ENCODE results near the gene DPYD.

DPYD gene

GRCh38 chr1:97174039-97174704 is 746.7 kb downstream of the DPYD start:
- no peak for DNase-seq

DNA sequence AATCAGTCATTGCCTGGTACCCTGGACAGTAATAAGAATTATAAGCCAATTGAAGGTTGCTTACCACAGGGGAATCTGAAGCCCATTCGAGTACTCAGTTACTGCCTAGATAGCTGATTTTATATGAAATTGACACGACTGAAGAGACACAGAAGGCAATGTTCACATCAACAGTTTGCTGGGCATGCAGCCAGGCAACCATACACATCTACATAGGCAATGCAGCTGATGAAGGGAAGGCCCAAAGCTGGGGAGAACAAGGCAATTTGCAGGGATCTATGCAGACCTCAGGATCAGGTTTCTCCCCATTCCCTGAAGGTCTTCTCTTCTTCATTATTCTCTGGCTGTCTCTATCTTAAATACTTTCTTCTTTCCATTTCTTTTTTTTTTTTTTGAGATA is 750.5 kb downstream of the DPYD start:
- DNase-seq, result no peak

- DNase-seq, result no peak
These were observed 752.8 kb downstream of the DPYD start for GRCh38 chr1:97168056-97168455.

DNA sequence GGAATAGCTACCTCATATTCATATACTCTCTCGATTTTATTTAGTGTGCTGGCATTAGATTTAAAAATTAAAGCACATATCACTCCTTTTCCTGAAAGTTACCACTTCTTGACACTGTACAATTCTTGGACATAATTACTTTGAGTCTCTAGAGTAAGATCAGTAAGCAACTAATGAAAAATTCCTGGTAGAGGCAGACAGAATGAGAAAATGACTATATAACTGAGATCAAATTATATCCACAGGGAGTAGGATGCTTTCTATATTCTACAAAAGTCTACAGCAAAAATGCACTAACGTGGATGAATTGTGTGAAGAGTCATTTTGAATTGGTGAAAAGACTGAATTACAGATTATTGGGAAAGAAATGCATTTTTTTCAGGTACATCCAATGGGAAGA is 753.6 kb downstream of the DPYD start:
- DNase-seq, result no peak

- no peak for DNase-seq
These were observed 754.2 kb downstream of the DPYD start for GRCh38 chr1:97166626-97167025.

DNA sequence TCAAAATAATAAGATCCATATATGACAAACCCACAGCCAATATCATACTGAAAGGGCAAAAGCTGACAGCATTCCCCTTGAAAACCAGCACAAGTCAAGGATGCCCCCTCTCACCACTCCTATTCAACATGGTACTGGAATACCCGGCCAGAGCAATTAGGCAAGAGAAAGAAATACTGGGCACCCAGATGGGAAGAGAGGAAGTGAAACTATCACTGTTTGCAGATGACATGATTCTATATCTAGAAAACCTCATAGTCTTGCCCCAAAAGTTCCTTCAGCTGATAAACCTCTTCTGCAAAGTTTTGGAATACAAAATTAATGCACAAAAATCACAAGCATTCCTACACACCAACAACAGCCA is 756.6 kb downstream of the DPYD start:
- no peak for DNase-seq

DNA sequence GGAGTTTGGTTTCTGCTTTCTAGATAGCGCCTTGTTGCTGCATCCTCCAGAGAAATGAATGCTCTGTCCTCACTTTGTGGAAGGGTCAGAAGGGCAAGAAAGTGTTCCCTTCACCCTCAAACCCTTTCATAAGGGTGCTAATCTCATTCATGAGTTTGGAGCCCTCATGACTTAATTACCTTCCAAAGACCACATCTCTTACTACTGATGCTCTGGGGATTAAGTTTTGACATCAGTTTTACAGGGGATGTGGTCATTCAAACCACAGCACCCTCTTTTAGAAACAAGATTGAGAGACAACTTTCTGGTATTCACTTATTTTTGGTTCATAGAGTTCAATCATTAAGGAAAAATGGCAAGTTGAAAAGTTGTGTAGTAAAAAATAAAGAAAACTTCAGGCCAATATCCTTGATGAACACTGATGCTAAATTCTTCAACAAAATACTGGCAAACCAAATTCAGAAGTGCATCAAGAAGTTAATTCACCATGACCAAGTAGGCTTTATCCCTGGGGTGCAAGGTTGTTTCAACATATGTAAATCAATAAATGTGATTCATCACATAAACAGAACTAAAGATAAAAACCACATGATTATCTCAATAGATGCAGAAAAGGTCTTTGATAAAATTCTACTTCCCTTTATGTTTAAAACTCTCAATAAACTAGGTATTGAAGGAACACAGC is 757.1 kb downstream of the DPYD start:
- no peak for DNase-seq

DNA sequence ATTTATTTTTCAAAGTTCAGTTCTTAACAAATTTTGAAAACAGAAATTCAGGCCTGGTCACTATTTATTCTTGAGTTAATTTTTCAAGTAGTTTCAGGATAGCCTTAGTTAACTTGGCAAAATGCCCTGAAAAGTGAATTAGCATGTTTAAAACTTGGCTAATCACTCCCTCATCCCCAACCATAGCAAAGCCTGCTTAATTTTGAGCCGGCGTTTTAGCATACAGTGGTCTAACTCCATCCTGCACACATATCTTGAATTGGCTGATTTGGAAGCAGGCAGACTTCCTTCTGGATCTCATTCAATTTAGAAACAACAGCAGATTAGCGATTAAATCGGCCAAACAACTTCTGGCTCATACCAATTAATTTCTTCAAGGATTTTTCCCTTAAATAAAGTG is 760.0 kb downstream of the DPYD start:
- DNase-seq, result no peak

DNA sequence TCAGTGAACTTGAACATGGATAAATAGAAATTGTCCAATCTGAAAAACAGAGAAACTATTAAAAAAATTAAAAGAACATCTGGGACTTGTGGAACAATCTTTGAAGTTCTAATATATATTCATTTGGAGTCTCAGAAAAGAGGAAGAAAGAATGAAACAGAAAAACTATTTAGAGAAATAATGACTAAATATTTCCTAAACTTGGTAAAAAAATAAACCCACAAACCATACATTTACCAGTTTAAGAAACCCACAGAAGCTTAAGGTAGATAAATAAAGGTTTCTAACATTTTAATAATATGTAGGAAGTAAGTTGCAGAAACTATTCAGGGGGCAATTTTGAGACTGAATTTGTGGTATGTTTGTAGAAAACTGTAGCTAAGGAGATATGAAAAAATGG is 761.5 kb downstream of the DPYD start:
- no peak for DNase-seq

GRCh38 chr1:97158691-97159096 is 762.1 kb downstream of the DPYD start:
- DNase-seq, result no peak

- no peak for DNase-seq
These were observed 762.8 kb downstream of the DPYD start for GRCh38 chr1:97157991-97158390.

DNA sequence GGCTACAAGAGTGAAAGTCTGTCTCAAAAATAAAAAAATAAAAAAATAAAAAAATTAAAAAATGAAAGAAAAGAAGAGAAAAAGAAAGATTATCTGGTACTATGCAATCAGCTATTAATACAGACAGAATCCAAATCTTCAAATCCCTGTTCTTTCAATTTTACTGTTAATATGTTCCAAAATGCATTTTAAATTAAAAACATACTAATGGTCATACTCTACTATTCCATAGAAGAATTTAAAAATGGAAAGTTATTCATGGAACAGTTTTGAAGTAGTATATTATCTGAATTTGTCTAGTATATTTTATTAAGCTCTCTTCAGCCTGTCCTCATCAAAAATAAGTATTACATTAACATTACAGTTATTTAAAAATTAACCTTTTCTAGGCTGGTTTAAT is 769.2 kb downstream of the DPYD start:
- DNase-seq, result no peak

DNA sequence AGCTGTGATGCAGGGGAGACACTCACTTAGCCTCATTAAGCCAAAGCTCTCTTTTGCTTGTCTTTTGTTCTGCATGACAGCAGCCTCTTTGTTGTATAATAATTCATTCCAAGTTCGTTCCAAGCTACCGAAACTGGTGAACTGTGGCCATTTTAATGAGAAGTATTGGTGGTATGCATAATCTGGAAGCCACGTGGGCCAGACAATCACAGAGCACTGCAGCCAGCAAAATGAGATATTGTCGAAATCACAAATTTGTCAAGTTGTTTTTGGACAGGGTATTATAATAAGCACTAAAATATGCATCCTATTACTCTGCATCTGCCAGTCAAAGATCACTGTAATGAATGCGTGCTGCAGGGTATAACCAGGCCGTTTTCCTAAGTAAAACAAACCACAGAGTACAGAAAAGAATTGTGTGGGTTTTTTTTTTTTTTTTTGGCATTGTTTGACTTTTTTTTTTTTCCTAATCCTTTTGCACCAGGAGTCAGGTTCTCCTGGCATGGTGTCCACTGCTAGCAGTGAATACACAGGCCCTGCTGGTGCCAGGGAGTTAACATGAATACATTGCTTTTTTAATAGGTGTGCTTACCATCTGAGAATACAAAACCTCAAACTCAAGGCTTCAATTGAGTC is 775.4 kb downstream of the DPYD start:
- peak; percentile 93 for DNase-seq

DNA sequence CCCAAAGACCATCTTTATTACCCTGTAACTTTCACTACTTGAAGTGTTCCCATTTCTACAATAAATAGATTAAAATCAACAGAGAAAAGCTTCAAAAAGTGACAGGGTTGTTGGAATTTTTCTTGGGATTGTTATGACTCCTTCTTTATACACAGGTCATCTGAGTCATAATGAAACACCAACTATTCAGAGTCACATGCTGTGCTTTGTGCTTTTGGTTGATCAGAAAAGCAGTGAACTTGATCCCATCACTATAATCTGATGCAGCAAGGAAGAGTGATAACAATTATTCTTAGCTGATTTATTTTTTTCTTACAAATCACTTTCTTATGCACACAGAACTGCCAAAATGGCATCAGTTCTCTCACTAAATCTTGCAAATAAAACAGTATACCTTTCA is 776.3 kb downstream of the DPYD start:
- DNase-seq, result peak; percentile 77

- DNase-seq, result peak; percentile 23
These were observed 777.5 kb downstream of the DPYD start for GRCh38 chr1:97143236-97143882.

DNA sequence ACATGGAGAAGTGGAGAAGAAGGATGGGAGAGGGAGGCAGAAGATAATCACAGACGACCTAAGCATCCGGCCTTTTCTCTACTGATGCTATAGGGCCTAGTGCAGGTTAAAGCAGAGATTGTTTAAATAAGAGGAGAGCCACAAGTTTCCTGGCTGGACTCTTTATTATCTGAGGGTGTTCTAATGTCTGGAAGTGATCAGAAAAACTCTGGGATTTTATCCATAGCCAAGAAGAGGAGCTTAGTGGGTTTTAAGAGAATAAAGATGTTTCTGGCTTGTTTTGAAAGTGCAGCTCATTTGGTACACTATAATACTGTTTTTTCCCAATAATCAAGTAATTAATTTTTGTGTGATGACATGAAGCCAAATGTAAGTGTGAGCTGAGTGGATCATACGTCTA is 780.2 kb downstream of the DPYD start:
- no peak for DNase-seq

- DNase-seq, result peak; percentile 75
These were observed 781.3 kb downstream of the DPYD start for GRCh38 chr1:97139512-97139911.

- no peak for DNase-seq
These were observed 782.3 kb downstream of the DPYD start for GRCh38 chr1:97138515-97139032.

- DNase-seq, result peak; percentile 79
These were observed 782.8 kb downstream of the DPYD start for GRCh38 chr1:97137862-97138514.

DNA sequence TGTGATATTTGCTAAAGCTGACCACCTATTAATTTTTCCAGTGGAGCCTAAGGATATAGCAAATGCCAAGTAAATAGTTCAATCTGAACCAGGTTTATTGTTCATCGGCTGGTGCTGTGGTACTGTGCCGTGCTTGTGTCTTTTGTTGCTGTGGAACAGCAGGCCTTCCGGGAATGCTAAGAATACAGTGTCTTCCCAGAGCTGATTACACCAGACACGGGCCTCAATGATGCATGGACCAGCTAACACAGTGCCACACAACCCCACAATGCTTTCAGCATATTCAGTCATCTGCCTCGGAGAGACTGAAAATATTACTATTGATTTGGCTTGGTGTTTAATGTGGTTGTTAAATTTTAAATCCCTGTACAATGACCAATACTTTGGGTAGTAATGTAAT is 783.8 kb downstream of the DPYD start:
- no peak for DNase-seq

DNA sequence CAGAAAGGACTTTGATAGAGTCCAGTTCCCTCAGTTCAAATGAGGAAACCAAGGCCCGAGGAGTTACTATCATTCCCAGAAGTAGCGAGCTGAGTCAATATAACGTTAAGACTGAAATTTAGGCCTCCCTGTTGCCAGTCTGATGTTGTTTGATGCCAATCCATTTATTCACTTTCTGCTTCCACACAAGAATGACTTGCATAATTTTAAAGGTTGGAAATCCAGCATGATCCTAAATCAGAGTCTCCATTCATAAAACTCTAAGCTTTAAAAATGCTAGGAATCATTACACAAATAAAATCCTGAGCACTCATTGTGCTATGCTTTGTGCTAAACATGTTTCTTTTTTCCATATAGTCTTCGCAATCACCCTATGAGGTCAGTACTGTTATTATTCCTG is 784.9 kb downstream of the DPYD start:
- no peak for DNase-seq

DNA sequence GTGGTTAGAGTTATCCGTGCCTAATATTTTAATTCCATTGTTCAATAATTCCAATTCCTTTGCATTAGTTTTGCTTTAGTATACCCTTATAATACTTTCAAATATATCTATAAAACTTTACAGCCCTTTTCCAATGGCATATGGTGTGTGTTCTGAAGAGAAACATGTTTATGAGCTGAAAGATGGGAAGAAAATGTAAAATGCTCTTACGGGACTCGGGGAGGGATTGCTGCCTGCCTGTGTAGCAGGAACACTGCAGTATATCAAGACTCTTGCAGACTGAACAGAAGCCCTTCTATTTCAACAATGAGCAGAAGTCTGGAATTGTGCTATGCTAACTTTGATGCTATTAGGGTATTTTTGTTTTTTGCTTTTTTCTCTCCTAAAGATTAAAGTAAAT is 792.4 kb downstream of the DPYD start:
- no peak for DNase-seq
